GM08714 (cell line): ENCODE data around the gene OLIG2.

Source experiments
- H3K4me3 ChIP-seq: fragments of 200-500 bp; sonication (Bioruptor generic); 2 replicates; pipeline ENCODE4 v1.5.1; 2014; ENCODE audit warnings: mild to moderate bottlenecking, low read length, inconsistent platforms
- ZNF274 ChIP-seq: IDR thresholded peaks from 2 replicates; pipeline ENCODE4 v1.6.1; 2012; ENCODE audit warnings: mild to moderate bottlenecking, low read depth, low read length

Gene OLIG2

GRCh38 chr21:33024201-33025103, 1.3 kb upstream of the OLIG2 start:
- TF ChIP-seq ZNF274, result no peak
- H3K4me3 ChIP-seq, result no peak overlapping the region

GRCh38 chr21:33025106-33025488, 638 bp upstream of the OLIG2 start:
- TF ChIP-seq ZNF274, result no peak
- no peak overlapping the region for H3K4me3 ChIP-seq

- TF ChIP-seq ZNF274, result no peak
- H3K4me3 ChIP-seq, result no peak overlapping the region
Measured at GRCh38 chr21:33026443-33026858, 716 bp downstream of the OLIG2 start.

GRCh38 chr21:33026878-33027400, 1.2 kb downstream of the OLIG2 start:
- no peak overlapping the region for H3K4me3 ChIP-seq

GRCh38 chr21:33027401-33028286, 1.9 kb downstream of the OLIG2 start:
- no peak overlapping the region for H3K4me3 ChIP-seq
- TF ChIP-seq ZNF274, result no peak

More at GRCh38 chr21:33026878-33027400, 1.2 kb downstream of the OLIG2 start:
- TF ChIP-seq ZNF274, result no peak

GRCh38 chr21:33028287-33028670, 2.5 kb downstream of the OLIG2 start:
- H3K4me3 ChIP-seq, result no peak overlapping the region
- no peak for TF ChIP-seq ZNF274

- H3K4me3 ChIP-seq, result no peak overlapping the region
- no peak for TF ChIP-seq ZNF274
Measured at GRCh38 chr21:33028773-33029384, 3.1 kb downstream of the OLIG2 start.

- TF ChIP-seq ZNF274, result no peak
- no peak overlapping the region for H3K4me3 ChIP-seq
Measured at GRCh38 chr21:33029385-33029921, 3.7 kb downstream of the OLIG2 start.

- no peak for TF ChIP-seq ZNF274
- H3K4me3 ChIP-seq, result no peak overlapping the region
Measured at GRCh38 chr21:33029975-33030461, 4.3 kb downstream of the OLIG2 start.

- no peak overlapping the region for H3K4me3 ChIP-seq
- no peak for TF ChIP-seq ZNF274
Measured at GRCh38 chr21:33030633-33031032, 4.9 kb downstream of the OLIG2 start.

- H3K4me3 ChIP-seq, result no peak overlapping the region
- no peak for TF ChIP-seq ZNF274
Measured at GRCh38 chr21:33031152-33031911, 5.6 kb downstream of the OLIG2 start.

GRCh38 chr21:33032434-33033047, 6.8 kb downstream of the OLIG2 start:
- no peak for TF ChIP-seq ZNF274
- no peak overlapping the region for H3K4me3 ChIP-seq

GRCh38 chr21:33033094-33033951, 7.6 kb downstream of the OLIG2 start:
- no peak overlapping the region for H3K4me3 ChIP-seq
- no peak for TF ChIP-seq ZNF274
